ENCODE results near the gene ZNRF2.

ZNRF2 gene

DNA sequence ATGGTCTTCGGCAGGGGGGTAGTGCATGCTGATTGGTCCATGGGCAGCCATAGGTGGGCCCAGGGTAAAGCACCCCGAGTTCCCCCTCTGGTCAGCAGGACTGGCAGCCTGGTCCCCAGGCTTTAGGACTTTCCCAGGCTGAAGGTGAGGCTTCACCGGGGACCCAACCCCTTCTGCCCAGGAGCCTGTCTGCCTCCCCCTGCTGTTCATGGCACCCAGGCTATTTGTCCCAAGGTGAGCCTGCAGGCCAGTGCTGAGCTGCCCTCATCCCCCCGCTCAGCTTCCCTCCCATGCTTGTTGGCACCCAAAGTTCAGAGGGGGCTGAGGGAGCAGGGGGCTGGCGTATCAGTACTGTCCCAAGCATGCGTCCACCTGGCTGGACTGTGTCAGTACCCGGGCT lies 38.5 kb upstream of the ZNRF2 start:
- DNase-seq (ENCODE audit: extremely low spot score), result no peak
- POLR2A ChIA-PET, result interaction anchor here (0.8 kb wide), 1 partner anchor 22 kb away, joined by 3 read pairs; no protein-coding TSS in a partner anchor
- CTCF ChIA-PET, result no interaction called here
- TF ChIP-seq ZNF384 (IDR thresholded peaks at IDR 0.05) (no peak), HDGF (IDR thresholded peaks at IDR 0.05; ENCODE audit: borderline replicate concordance) (no peak), ARNT (IDR thresholded peaks at IDR 0.05) (no peak), PKNOX1 (IDR thresholded peaks at IDR 0.05) (no peak), NFRKB (IDR thresholded peaks at IDR 0.05) (no peak), FOXM1 (IDR thresholded peaks at IDR 0.05; ENCODE audit: borderline replicate concordance) (no peak), L3MBTL2 (conservative IDR thresholded peaks at IDR 0.05) (no peak), CTBP1 (IDR thresholded peaks at IDR 0.05; ENCODE audit: borderline replicate concordance) (no peak), FOXA1 (IDR thresholded peaks at IDR 0.05) (no peak), FOXK2 (IDR thresholded peaks at IDR 0.05) (no peak), SP1 (IDR thresholded peaks at IDR 0.05) (no peak), LEF1 (IDR thresholded peaks at IDR 0.05; ENCODE audit: borderline replicate concordance) (no peak)

- POLR2A ChIA-PET, result interaction anchor here (0.8 kb wide), 1 partner anchor 22 kb away, joined by 3 read pairs; no protein-coding TSS in a partner anchor
- CTCF ChIA-PET, result no interaction called here
- no peak for TF ChIP-seq L3MBTL2 (conservative IDR thresholded peaks at IDR 0.05)
- no peak for DNase-seq (ENCODE audit: extremely low spot score)
Measured at GRCh38 chr7:30246392-30246791, 38.0 kb upstream of the ZNRF2 start.

GRCh38 chr7:30247541-30248401 lies 36.6 kb upstream of the ZNRF2 start:
- ChIA-PET POLR2A (no interaction called here), CTCF (no interaction called here)
- no peak for TF ChIP-seq ELF4 (IDR thresholded peaks at IDR 0.05)
- TF ChIP-seq FOXA1 (IDR thresholded peaks at IDR 0.05), result no peak
- no peak for TF ChIP-seq BHLHE40 (IDR thresholded peaks at IDR 0.05; ENCODE audit: borderline replicate concordance)
- TF ChIP-seq FOXM1 (IDR thresholded peaks at IDR 0.05; ENCODE audit: borderline replicate concordance), result no peak
- TF ChIP-seq NFRKB (IDR thresholded peaks at IDR 0.05), result no peak
- no peak for TF ChIP-seq ZNF384 (IDR thresholded peaks at IDR 0.05)
- TF ChIP-seq TARDBP (IDR thresholded peaks at IDR 0.05), result no peak
- TF ChIP-seq HDGF (IDR thresholded peaks at IDR 0.05; ENCODE audit: borderline replicate concordance), result no peak
- TF ChIP-seq L3MBTL2 (conservative IDR thresholded peaks at IDR 0.05), result no peak
- TF ChIP-seq LEF1 (IDR thresholded peaks at IDR 0.05; ENCODE audit: borderline replicate concordance), result no peak
- no peak for TF ChIP-seq FOXK2 (IDR thresholded peaks at IDR 0.05)
- TF ChIP-seq ARNT (IDR thresholded peaks at IDR 0.05), result no peak
- TF ChIP-seq PKNOX1 (IDR thresholded peaks at IDR 0.05), result no peak
- no peak for TF ChIP-seq SP1 (IDR thresholded peaks at IDR 0.05)
- no peak for TF ChIP-seq CTBP1 (IDR thresholded peaks at IDR 0.05; ENCODE audit: borderline replicate concordance)
- no peak for TF ChIP-seq SUZ12 (IDR thresholded peaks at IDR 0.05)

DNA sequence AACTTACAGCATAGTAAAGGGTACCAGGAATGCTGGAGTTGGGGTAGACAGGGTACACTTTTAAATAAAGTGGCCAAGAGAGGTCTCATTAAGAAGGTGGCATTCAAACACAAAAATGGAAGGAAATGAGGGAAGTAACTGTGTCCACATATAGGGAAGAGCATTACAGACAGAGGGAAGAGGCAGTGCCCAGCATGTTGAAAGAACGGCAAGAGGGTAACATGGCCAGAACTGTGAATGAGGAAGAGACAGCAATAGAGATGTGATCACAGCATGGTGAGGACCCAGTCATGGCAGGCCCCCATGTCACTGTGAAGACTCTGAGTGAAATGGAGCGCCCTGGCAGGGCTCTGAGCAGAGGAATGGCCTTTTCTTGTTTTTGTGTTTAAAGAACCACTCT lies 35.1 kb upstream of the ZNRF2 start:
- no peak for TF ChIP-seq CTBP1 (IDR thresholded peaks at IDR 0.05; ENCODE audit: borderline replicate concordance)
- no peak for TF ChIP-seq ELF4 (IDR thresholded peaks at IDR 0.05)
- no peak for TF ChIP-seq L3MBTL2 (conservative IDR thresholded peaks at IDR 0.05)
- TF ChIP-seq PKNOX1 (IDR thresholded peaks at IDR 0.05), result no peak
- TF ChIP-seq SUZ12 (IDR thresholded peaks at IDR 0.05), result no peak
- no peak for TF ChIP-seq NFRKB (IDR thresholded peaks at IDR 0.05)
- no peak for TF ChIP-seq HDGF (IDR thresholded peaks at IDR 0.05; ENCODE audit: borderline replicate concordance)
- TF ChIP-seq LEF1 (IDR thresholded peaks at IDR 0.05; ENCODE audit: borderline replicate concordance), result no peak
- TF ChIP-seq FOXM1 (IDR thresholded peaks at IDR 0.05; ENCODE audit: borderline replicate concordance), result no peak
- no peak for TF ChIP-seq BHLHE40 (IDR thresholded peaks at IDR 0.05; ENCODE audit: borderline replicate concordance)
- no peak for TF ChIP-seq ZNF384 (IDR thresholded peaks at IDR 0.05)
- TF ChIP-seq TARDBP (IDR thresholded peaks at IDR 0.05), result no peak
- no peak for TF ChIP-seq FOXA1 (IDR thresholded peaks at IDR 0.05)
- TF ChIP-seq ARNT (IDR thresholded peaks at IDR 0.05), result no peak
- TF ChIP-seq FOXK2 (IDR thresholded peaks at IDR 0.05), result no peak
- DNase-seq (ENCODE audit: extremely low spot score), result no peak
- ChIA-PET CTCF (no interaction called here), POLR2A (no interaction called here)

More at GRCh38 chr7:30247541-30248401, 36.6 kb upstream of the ZNRF2 start:
- DNase-seq (ENCODE audit: extremely low spot score), result no peak

GRCh38 chr7:30249986-30250774 lies 34.2 kb upstream of the ZNRF2 start:
- TF ChIP-seq SUZ12 (IDR thresholded peaks at IDR 0.05) (no peak), FOXA1 (IDR thresholded peaks at IDR 0.05) (no peak), HDGF (IDR thresholded peaks at IDR 0.05; ENCODE audit: borderline replicate concordance) (no peak), FOXM1 (IDR thresholded peaks at IDR 0.05; ENCODE audit: borderline replicate concordance) (no peak), L3MBTL2 (conservative IDR thresholded peaks at IDR 0.05) (no peak), FOXK2 (IDR thresholded peaks at IDR 0.05) (no peak), BHLHE40 (IDR thresholded peaks at IDR 0.05; ENCODE audit: borderline replicate concordance) (no peak), ELF4 (IDR thresholded peaks at IDR 0.05) (no peak), PKNOX1 (IDR thresholded peaks at IDR 0.05) (no peak), ARNT (IDR thresholded peaks at IDR 0.05) (no peak), SP1 (IDR thresholded peaks at IDR 0.05) (no peak), TARDBP (IDR thresholded peaks at IDR 0.05) (no peak), LEF1 (IDR thresholded peaks at IDR 0.05; ENCODE audit: borderline replicate concordance) (no peak)
- ChIA-PET CTCF (no interaction called here), POLR2A (no interaction called here)
- no peak for DNase-seq (ENCODE audit: extremely low spot score)
